ENCODE measurements around the gene SLC26A6.

Gene SLC26A6

DNA sequence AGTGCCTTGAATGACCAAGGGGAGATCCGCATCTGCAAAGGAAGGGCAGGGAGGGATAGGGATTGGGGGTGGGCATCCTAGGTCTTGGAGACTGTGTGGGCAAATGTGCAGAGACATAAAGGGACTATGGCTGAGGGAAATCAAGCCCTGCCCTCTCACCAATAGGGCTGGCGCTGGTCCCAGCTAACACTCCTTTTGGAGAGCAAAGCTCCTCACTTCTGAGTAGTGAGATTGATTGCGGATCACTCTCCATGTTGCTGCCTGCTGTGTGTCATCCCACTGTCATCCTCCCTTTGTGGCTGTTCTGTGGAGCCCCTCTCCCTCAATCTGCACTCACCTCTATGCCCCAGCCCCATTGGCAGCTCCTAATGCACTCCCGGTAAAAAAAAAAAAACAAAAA, 29.7 kb upstream of the SLC26A6 start:
- no peak overlapping the region for H3K4me3 ChIP-seq (ENCODE audit: low read length)
- no peak for TF ChIP-seq CTCF (conservative IDR thresholded peaks at IDR 0.05; ENCODE audit: low read length)

DNA sequence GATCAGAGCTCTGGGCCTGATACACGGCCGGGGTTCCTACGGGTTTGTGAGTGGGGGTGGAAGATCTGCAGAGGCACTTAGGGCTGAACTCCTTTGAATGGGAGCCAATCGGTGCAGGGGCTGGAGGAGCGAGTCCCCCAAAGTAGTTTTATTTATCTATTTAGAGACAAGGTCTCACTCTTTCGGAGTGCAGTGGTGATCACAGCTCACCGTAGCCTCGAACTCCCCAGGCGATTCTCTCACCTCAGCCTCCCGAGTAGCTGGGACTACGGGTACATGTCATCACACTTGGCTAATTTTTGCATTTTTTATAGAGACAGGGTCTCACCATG, 29.0 kb upstream of the SLC26A6 start:
- peak overlapping the region; percentile 72 for H3K4me3 ChIP-seq (ENCODE audit: low read length)
- DNase-seq (ENCODE audit: low read depth): no peak
- TF ChIP-seq CTCF (conservative IDR thresholded peaks at IDR 0.05; ENCODE audit: low read length): no peak

More for the DNA sequence above, 29.7 kb upstream of the SLC26A6 start:
- DNase-seq (ENCODE audit: low read depth): no peak

DNA sequence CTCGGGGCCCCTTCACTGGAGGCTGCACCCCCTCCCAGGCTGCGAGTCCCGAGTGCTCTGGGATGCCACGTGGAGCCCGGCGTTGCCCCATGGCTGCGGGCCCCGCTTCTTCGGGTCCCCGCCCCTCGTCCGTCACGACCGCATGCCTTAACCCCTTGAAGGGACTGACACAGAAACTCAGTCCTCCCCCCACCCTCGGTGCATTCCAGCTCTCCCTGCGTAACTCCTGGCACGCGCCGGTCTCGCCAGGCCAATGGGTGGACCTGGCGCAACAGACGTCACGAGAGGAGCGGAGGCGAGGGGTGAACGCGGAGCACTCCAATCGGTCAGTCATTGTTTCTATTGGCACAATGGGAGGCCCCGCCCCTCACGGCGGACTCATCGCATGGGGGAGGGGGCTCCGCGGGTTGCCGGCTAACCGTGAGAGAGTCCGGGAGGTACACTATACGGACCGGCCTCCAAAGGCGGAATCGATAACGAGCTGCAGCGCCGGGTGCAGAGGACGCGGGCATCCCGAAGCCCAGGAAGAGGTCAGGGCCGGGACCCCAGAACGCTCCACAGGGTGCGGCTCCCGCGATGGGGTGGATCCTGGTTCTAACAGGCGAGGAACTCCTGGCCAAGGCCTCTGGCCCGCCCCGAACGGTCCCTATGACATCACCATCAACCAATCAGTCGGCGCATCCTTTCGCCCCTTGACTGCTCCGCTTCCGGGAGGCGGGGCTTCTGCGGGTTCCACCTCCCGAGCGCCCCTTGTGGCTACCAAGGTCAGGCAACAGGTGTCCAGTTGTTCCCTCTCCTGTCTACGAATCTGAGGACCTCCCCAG, 28.4 kb upstream of the SLC26A6 start:
- DNase-seq (ENCODE audit: low read depth): peak; percentile 98
- peak; percentile 73 for TF ChIP-seq CTCF (conservative IDR thresholded peaks at IDR 0.05; ENCODE audit: low read length)
- H3K4me3 ChIP-seq (ENCODE audit: low read length): peak overlapping the region; percentile 72

DNA sequence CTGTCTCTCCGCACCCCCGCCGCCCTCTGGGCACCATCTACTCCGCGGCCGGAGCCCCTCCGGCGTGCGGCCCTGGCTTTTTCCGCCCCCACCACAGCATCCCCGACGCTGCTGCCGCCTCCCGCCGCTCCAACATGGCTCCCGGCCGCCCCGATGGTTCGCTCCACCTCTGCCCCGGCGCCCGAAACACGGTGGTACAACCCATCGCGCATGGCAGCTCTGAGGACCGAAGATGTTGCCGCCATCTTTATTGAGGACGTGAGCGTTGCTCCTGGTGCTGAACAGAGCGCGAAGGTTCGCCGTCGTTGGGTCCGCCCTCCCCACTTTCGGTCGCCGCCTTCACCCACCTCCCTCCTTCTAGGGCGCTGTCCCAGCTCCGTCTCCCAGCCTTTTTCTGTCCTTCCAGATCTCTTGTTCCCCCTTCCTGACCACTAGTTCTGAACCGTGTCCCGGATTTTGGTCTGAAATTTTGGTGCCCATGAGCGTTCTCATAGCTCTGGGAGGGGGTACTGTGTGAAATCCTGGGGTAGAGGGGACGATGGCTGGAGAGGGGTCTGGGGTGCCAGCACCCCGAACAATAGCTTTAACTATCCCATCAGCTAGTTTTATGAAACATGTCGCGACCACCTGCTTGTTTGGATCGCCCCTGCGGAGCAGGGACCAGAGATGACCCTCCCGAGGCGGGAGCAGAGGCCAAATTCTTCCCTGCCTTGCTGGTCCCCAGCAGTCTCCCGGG, 27.7 kb upstream of the SLC26A6 start, which contains the start of gene CELSR3:
TSS of gene CELSR3 (minus strand) at position 134 of the 736 bp plus-strand sequence. CDS start 252 bp downstream, outside the sequence.
- TF ChIP-seq CTCF (conservative IDR thresholded peaks at IDR 0.05; ENCODE audit: low read length): no peak
- DNase-seq (ENCODE audit: low read depth): peak; percentile 91
- peak within 1 kb of the TSS; percentile 72 for H3K4me3 ChIP-seq (ENCODE audit: low read length)

DNA sequence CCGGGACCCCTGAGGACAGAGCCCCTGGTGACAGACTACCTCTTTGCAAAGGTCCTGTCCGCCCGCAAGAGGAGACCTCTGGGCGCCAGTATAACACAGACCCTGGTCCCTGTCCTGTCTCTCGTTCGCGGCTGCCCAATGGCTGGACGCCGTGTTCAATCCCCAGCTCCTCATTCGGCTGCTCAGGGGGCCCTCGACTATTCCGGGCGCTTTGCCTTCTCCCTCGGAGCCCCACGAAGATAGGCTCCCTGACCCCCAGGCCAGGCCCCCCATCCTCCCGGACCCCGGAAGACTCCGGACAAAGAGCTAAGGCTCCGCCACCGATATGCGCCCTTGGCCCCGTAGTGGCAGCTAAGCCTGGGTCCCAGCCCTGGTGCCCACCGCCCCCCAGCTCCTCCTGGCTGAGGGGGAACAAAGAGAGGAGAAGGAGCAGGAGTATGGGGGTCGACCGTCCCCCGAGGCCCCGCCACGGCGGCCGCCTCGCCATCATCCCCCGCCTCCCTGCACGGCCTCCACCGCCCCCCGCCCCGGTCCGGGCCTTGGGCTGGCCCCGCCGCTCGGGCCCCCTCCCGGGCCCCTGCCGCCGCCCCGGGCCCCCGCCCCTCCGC, 27.0 kb upstream of the SLC26A6 start:
- H3K4me3 ChIP-seq (ENCODE audit: low read length): no peak overlapping the region
- DNase-seq (ENCODE audit: low read depth): no peak
- TF ChIP-seq CTCF (conservative IDR thresholded peaks at IDR 0.05; ENCODE audit: low read length): no peak

DNA sequence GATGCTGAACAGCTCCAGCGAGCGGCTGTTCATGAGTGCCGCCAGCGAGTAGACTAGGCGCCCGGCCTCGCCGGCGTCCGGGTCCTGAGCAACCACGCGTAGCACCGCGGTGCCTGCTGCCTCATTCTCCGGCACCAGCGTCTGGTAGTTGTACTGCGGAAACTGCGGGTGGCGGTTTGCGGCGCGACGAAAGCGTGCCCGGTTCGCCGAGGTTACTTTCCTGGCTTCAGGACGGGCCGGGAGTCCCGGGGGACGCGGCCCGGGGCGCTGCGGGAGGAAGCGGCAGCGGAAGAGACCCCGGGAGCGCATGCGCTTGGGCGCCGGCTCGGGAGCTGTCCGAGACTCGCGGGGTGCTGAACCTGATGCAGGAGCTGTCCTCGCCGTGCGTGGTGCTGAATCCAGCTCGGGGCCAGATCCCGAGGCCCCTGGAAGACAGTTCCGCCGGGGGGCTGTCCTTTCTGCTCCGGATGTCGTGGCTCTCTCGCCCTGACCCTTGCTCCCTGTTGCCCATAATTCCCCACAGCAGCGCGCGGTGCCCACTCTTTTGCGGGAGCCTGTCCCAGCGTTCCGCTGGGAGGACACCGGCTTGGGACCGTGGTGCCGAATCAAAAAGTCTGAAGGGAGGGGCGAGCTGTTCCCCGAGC, 26.4 kb upstream of the SLC26A6 start:
- peak; percentile 25 for DNase-seq (ENCODE audit: low read depth)
- no peak for TF ChIP-seq CTCF (conservative IDR thresholded peaks at IDR 0.05; ENCODE audit: low read length)
- H3K4me3 ChIP-seq (ENCODE audit: low read length): peak overlapping the region; percentile 52

All from AG10803 (cell line).